ENCODE measurements around the gene SEMA5A. TPM values are rescaled to one million over a fixed set of nuclear protein-coding genes. Genes with fewer than 3 reads are reported as not detected.

Gene SEMA5A
- total RNA-seq, 4 donors from 2014 or later: 2.6 to 36.5 (median 4.7) TPM

DNA sequence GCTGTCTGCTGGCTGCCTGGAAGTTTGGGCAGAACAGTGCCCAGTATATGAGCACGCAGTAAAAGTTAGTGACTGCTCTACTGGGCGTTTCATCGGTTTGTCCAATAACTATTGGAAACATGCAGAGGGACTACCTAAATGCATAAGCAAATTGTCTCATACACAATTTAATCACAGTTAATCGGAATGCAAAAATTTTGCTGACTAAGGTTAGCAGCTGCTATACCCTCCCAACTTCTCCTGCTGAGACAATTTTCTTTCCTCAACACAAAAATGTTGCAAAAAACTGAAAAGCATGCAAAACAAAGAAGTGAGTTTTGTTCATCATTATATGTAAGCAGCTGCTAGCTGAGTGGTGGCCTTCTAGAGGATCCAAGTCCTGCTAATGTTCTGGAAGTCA is 327.5 kb downstream of the SEMA5A start:
- TF ChIP-seq CTCF (IDR thresholded peaks at IDR 0.05; ENCODE audit: low read depth): no peak

DNA sequence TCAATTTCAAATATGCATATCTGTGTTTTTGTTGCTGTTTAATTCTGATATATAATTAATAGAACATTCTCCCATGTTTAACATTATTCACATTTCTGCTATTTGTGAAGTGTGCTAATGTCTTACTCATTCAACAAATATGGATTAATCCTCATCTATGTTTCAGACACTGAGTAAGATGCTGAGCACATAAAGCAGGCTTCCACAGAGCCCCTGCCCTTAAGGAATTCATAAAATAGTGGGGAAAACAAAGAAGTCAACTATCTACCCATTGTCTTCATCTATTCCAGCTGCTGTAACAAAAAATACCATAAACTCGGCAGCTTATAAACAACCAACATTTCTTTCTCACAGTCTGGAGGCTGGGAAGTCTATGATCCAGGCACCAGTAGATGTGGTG is 333.3 kb downstream of the SEMA5A start:
- no peak for TF ChIP-seq CTCF (IDR thresholded peaks at IDR 0.05; ENCODE audit: low read depth)

GRCh38 chr5:9209846-9210492 is 335.9 kb downstream of the SEMA5A start:
- TF ChIP-seq CTCF (IDR thresholded peaks at IDR 0.05; ENCODE audit: low read depth): no peak

DNA sequence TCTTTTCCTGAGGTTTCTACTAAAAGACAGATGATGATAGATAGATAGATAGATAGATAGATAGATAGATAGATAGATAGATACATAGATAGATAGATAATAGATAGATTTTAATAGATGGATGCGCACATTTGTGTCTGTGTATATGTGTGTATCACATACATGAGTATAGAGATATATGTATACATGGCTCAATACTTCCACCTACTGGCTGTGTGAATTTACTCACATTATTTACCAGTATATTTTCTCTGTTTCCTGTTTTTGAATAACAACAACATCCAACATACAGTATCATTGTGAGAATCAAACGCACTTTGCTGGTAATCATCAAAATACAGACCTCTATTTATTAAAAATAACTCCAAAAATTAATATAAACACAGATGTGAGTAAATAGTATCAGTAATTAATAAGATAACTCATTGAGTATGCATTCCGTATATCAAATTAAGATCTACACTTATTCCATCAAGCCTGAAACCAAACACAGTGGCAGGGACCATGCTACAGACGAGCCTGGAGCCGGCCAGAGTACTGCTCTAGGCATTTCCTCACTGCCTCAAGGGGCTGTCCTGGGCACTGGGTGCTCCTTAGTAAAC is 338.0 kb downstream of the SEMA5A start:
- no peak for TF ChIP-seq CTCF (IDR thresholded peaks at IDR 0.05; ENCODE audit: low read depth)

DNA sequence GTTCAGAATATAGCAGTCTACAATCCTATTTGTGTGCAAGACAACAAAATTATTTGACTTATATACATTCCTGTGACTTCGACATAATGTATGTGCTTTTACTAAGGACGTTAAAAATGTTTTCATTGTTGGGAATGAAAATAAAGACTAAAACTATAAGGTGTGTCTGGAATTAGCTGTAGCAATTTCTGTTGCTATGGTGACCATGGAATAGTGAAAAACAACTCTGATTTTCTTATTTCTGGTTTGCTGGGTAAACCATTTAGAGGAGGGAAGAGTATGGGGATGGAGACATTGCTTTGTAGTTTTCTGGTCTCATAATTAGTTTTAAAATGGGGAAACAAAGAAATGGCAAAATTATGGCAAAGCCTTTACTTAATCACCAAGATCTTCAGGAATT is 343.2 kb downstream of the SEMA5A start:
- no peak for TF ChIP-seq CTCF (IDR thresholded peaks at IDR 0.05; ENCODE audit: low read depth)

- TF ChIP-seq CTCF (IDR thresholded peaks at IDR 0.05; ENCODE audit: low read depth): no peak
These were observed 344.1 kb downstream of the SEMA5A start for GRCh38 chr5:9201761-9202160.

- TF ChIP-seq CTCF (IDR thresholded peaks at IDR 0.05; ENCODE audit: low read depth): no peak
These were observed 344.9 kb downstream of the SEMA5A start for GRCh38 chr5:9201011-9201410.
